HG03039 (cell line): Measurements from ENCODE around the gene UBE2J2.

Experiments used
- ATAC-seq: cut with Tn5 transposase; IDR thresholded peaks from one replicate; pipeline ENCODE4 v1.9.1; 2021; ENCODE audit warnings: mild to moderate bottlenecking, moderate library complexity; ENCODE audit not compliant: unreplicated experiment

Gene UBE2J2

DNA sequence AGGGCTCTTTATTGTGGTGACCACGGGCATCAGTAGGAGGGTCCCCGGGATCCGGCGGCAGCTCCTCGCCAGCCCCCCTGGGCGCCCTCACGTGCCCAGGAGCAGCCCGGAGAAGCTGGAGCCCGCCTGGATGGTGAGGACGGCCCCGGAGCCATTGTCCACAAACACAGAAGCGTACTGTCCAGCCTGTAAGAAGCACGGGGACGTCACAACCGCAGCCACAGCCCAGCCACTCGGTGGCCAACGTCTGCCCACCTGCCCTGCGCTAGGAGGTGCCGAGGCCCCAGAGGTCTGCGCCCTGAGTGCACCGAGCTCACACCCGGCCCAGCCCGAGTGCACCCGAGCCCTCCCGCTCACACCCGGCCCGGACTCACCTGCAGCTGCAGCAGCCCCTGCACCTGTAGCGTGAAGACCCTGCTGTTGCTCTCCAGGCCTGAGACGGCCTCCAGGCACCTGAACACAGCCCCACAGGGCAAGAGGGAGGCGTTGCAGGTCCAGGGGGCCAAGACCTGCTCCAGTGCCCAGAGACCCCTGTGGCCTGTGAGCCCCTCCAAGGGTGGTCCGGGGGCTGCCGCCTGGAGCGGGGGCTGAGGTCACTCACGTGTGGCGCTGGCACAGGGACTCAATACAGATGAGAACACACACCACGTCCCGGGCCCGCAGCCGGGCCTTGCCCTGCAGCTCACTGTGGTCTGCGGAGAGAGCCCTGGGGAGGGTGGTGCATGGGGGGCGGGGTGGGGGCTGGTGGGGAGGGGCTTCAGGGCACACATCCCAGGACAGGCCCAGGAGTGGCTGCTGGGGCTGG, 31.0 kb downstream of the UBE2J2 start:
- no peak for ATAC-seq

DNA sequence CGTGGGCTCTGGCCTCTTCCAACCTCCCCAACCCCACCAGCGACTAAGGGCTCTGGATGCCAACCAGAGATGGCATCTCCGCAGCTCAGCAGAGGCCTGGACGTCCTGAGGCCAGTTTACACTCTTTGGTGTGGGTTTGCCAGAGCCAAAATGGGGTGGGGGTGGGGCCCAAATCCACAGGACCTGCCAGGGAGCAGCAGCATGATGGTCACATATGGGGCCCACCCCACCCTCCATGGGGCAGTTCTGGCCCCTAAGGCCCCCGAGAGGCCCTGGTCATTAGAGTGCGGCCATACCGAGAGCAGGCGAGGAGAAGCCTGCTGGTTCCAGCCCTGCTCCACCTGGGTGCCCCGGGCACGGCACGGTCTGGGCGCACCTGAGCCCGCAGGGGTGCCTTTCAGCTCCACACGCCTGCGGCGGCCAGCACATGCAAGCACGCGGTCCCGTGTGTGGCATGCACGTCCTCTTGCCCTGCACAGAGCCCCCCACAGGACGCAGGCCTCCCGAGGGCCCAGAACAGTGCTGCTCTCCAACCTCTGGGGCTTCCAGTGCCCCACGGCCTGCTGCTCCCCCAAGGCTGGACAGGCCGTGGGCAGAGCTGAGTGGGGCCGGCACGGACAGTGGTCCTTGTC, 31.9 kb downstream of the UBE2J2 start:
- no peak for ATAC-seq

- ATAC-seq, result no peak
These were observed 32.6 kb downstream of the UBE2J2 start for GRCh38 chr1:1240822-1241587.

- no peak for ATAC-seq
These were observed 33.3 kb downstream of the UBE2J2 start for GRCh38 chr1:1240348-1240732.

- ATAC-seq, result no peak
These were observed 33.9 kb downstream of the UBE2J2 start for GRCh38 chr1:1239614-1240347.

DNA sequence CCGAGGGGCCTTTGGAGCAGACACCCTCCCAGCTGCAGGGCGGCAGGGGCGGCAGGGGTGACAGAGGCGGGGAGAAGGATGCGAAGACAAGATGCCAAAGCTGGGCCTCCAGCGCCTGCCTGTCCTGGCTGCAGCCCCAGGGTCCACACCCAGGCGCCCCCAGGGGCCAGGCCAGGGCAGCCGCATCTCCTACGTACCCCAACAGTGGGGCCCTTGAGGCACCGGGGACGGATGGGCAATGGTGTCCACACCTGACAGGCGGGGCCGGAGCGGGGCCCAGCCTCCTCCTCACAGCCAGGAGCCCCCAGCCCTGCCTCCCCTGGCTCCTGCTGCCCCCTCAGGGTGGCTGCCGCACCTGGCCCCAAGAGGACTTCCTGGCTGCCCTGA, 34.4 kb downstream of the UBE2J2 start:
- ATAC-seq, result no peak

- ATAC-seq, result no peak
These were observed 34.9 kb downstream of the UBE2J2 start for GRCh38 chr1:1238702-1239178.

GRCh38 chr1:1237874-1238701, 35.6 kb downstream of the UBE2J2 start:
- ATAC-seq, result no peak

- ATAC-seq, result no peak
These were observed 36.4 kb downstream of the UBE2J2 start for GRCh38 chr1:1236945-1237873.

- no peak for ATAC-seq
These were observed 37.4 kb downstream of the UBE2J2 start for GRCh38 chr1:1236176-1236763.

DNA sequence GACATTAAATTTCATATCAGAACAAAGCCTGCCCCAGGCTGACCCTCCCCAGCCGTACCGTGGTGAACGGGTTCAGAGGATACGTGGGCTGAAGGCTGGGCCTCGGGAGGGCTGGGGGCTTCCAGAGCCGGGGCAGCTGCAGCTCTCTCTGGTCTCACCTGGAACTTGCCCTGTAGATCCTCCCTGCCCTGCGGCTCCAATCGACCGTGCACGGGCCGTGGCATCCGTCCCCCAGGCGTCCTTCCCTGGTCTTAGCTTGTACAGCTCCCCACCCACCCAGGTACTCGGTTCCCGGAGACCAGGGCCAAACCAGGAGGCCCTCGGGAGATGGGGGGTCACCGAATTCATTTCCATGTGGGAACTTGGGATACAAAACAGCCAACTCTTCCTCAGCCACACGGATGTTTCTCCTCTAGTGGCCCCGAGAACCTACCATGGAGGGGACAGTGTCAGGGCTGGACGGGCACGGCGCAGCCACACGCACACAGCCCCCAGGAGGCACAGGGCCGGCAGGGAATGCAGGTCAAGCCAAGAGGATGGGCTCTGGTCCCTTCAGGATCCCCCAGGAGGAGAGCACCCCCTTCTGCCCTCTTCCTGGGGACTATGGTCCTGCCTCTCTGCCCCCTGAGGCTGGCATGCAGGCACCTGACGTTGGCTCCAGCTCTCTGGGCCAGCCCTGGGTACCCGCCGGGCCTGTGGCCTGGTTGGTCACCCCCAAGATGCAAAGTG, 38.5 kb downstream of the UBE2J2 start:
- no peak for ATAC-seq

- ATAC-seq, result no peak
These were observed 39.4 kb downstream of the UBE2J2 start for GRCh38 chr1:1234180-1234808.

GRCh38 chr1:1233567-1233892, 40.1 kb downstream of the UBE2J2 start:
- no peak for ATAC-seq

- no peak for ATAC-seq
These were observed 40.7 kb downstream of the UBE2J2 start for GRCh38 chr1:1232796-1233566.

- peak; percentile 2 for ATAC-seq
These were observed 41.4 kb downstream of the UBE2J2 start, which contains the start of gene B3GALT6 for GRCh38 chr1:1232208-1232795. B3GALT6 (plus strand) TSS chr1:1232237; CDS start chr1:1232279, 42 bp downstream.

DNA sequence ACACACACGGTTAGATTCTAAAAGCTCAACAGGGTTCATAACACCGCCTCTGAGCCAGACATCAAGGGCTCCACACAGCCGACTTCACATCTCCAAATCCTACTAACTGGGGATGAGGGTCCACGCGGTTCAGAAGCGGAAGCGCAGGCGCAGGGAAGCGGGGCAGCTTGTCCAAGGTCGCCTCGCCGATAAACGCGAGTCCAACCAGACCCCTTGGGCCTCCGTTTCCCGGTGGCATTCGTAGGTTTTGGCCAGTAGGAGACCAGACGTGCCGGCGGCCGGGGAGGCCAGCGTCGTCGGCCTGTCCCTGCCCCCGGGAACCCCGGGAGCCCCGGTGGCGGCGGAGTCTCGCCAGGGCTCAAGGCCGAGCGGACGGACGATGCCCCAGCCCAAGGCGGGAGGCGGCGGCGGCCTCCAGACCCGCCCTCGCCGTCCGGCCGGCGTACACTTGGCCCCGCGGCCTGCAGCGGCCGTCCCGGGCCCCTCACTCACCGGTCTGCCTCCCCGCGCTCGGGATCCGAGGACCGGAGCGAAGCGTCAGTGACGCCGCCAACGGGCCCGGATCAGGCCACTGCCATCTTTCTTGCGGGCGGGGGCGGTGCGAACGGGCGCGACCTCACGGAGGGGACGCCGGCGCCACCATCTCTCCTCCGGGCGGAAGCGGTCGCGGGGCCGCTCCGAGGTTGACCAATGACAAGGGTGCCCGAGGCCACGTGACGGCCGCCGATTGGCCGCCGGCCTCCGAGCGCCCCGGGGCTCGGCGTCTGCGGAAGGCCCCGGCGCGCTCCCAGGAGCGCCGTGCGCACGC, 42.0 kb downstream of the UBE2J2 start, which contains the start of gene SDF4:
TSS of gene SDF4 (minus strand) at position 602 of the 808 bp plus-strand sequence. CDS start 3,229 bp downstream, outside the sequence.
- ATAC-seq, result peak; percentile 87
